ENCODE results near the gene PPP2R5B.

The PPP2R5B gene

GRCh38 chr11:64905516-64906313 is 18.8 kb upstream of the PPP2R5B start:
- TF ChIP-seq, protein P1, sequence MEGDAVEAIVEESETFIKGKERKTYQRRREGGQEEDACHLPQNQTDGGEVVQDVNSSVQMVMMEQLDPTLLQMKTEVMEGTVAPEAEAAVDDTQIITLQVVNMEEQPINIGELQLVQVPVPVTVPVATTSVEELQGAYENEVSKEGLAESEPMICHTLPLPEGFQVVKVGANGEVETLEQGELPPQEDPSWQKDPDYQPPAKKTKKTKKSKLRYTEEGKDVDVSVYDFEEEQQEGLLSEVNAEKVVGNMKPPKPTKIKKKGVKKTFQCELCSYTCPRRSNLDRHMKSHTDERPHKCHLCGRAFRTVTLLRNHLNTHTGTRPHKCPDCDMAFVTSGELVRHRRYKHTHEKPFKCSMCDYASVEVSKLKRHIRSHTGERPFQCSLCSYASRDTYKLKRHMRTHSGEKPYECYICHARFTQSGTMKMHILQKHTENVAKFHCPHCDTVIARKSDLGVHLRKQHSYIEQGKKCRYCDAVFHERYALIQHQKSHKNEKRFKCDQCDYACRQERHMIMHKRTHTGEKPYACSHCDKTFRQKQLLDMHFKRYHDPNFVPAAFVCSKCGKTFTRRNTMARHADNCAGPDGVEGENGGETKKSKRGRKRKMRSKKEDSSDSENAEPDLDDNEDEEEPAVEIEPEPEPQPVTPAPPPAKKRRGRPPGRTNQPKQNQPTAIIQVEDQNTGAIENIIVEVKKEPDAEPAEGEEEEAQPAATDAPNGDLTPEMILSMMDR (IDR thresholded peaks at IDR 0.05; ENCODE audit: borderline replicate concordance, control extremely low read depth, extremely low read depth, insufficient read depth, missing control alignments) = no peak
- in situ Hi-C loops (cut with MboI; ENCODE audit: low sequenced_read_pairs, unreplicated experiment) = no loop called here
- DNase-seq (ENCODE audit: low spot score) = no peak

GRCh38 chr11:64906314-64906635 is 18.2 kb upstream of the PPP2R5B start:
- in situ Hi-C loops (cut with MboI; ENCODE audit: low sequenced_read_pairs, unreplicated experiment) = no loop called here
- TF ChIP-seq, protein P1 (IDR thresholded peaks at IDR 0.05; ENCODE audit: borderline replicate concordance, control extremely low read depth, extremely low read depth, insufficient read depth, missing control alignments) = no peak

GRCh38 chr11:64908766-64909165 is 15.7 kb upstream of the PPP2R5B start:
- in situ Hi-C loops (cut with MboI; ENCODE audit: low sequenced_read_pairs, unreplicated experiment) = no loop called here
- TF ChIP-seq, protein P1 (IDR thresholded peaks at IDR 0.05; ENCODE audit: borderline replicate concordance, control extremely low read depth, extremely low read depth, insufficient read depth, missing control alignments) = no peak
- no peak for DNase-seq (ENCODE audit: low spot score)

More at GRCh38 chr11:64906314-64906635, 18.2 kb upstream of the PPP2R5B start:
- no peak for DNase-seq (ENCODE audit: low spot score)

DNA sequence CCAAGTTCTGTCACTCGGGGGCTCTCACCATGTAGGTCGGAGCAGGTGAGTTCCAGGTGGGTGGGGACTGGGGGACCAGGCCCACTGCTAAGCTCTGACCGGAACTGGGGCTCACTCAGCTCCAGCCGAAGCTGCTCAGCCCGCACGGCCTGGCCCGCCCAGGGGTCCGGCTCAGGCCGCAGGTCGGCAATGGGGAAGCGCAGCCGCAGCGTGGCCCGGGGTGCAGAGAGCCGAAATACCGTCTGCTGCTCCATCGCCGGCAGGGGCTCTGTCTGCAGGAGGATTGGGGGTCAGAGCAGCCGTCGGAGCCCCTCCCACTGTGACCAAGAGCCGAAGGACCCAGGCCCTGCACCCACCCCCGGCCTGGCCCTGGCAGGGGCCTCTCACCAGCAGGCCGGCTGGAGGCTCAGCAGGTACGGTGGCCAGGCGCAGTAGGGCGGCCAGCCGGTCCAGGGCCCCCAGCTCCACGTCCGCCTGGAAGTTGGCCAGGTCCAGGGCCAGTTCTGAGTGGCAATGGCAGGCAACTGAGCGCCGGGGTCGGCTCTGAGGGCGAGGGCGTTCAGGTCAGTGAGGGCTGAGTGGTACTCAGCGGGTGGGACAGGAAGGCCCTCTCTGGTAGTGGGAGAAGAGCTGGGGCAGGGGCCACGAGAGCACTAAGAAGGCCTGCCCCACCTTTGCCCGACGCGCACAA is 14.7 kb upstream of the PPP2R5B start:
- DNase-seq (ENCODE audit: low spot score) = no peak
- TF ChIP-seq, protein P1 (IDR thresholded peaks at IDR 0.05; ENCODE audit: borderline replicate concordance, control extremely low read depth, extremely low read depth, insufficient read depth, missing control alignments) = no peak
- in situ Hi-C loops (cut with MboI; ENCODE audit: low sequenced_read_pairs, unreplicated experiment) = no loop called here

- TF ChIP-seq, protein P1 (IDR thresholded peaks at IDR 0.05; ENCODE audit: borderline replicate concordance, control extremely low read depth, extremely low read depth, insufficient read depth, missing control alignments) = no peak
- DNase-seq (ENCODE audit: low spot score) = no peak
- in situ Hi-C loops (cut with MboI; ENCODE audit: low sequenced_read_pairs, unreplicated experiment) = no loop called here
Observed at GRCh38 chr11:64910451-64911093, 13.9 kb upstream of the PPP2R5B start.

DNA sequence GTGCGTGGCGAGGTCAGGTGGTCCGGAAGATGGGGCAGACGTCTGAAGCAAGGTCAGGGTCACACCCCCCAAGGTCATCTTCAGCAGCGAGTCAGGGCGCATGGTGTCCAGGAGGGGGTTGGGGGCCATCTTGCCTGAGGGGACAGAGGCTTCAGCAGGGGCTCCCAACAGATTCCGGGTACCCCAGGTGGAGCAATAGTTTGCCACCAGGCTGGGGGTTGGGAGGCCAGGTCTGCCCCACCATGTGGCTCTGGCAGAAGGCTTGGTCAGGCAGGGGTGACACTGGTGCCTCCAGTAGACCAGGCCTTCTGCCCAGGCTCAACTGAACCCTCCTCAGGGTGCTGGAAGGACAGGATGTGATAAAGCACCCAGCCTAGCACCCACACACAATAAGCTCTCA is 13.3 kb upstream of the PPP2R5B start:
- DNase-seq (ENCODE audit: low spot score) = no peak
- in situ Hi-C loops (cut with MboI; ENCODE audit: low sequenced_read_pairs, unreplicated experiment) = no loop called here
- TF ChIP-seq, protein P1 (IDR thresholded peaks at IDR 0.05; ENCODE audit: borderline replicate concordance, control extremely low read depth, extremely low read depth, insufficient read depth, missing control alignments) = no peak

Data from GM13976 (cell line).